AG04450 (cell line): Measurements from ENCODE around the gene VAV3. TPM values are rescaled to one million over a fixed set of nuclear protein-coding genes. Genes with fewer than 3 reads are reported as not detected.

ENCODE experiments used
- CTCF ChIA-PET: fragments of 300-600, 350-600 bp; formaldehyde crosslinking; extraction: SDS; loops from one replicate; lab custom pipeline; 2022; ENCODE audit warnings: antibody characterized with exemption, inconsistent platforms; lab: Charles Lee
- POLR2A ChIA-PET: fragments of 350-600 bp; formaldehyde crosslinking; extraction: SDS; loops from one replicate; lab custom pipeline; 2021; ENCODE audit warnings: antibody characterized with exemption, inconsistent platforms; lab: Yijun Ruan, JAX
- DNase-seq: peaks from one replicate; pipeline ENCODE4 v3.0.0-alpha.2; 2011; ENCODE audit warnings: low read depth, low spot score
- H3K27ac ChIP-seq: one replicate; pipeline ENCODE4 v1.5.1; 2012; ENCODE audit warnings: low read depth, low read length, control low read depth
- H3K27me3 ChIP-seq: one replicate; pipeline ENCODE4 v1.6.0; 2012; ENCODE audit warnings: low read length; ENCODE audit not compliant: control insufficient read depth, insufficient read depth
- H3K4me3 ChIP-seq: 2 replicates; pipeline ENCODE4 v1.5.1; 2011; ENCODE audit warnings: mild to moderate bottlenecking, low read depth, low read length, control low read depth
- H3K9me3 ChIP-seq: 2 replicates; pipeline ENCODE4 v1.5.1; 2012; ENCODE audit warnings: low read length; ENCODE audit not compliant: control insufficient read depth, insufficient read depth
- polyA plus RNA-seq: library from polyadenylated mRNA; depleted of rRNA; stranded (reverse); fragments of >200 nt; gene quantifications from 2 replicates; pipeline ENCODE4 v1.2.3, GENCODE V29; 2011
- TF ChIP-seq, protein P1 (sequence below): IDR thresholded peaks from 2 replicates; pipeline ENCODE4 v1.5.1; 2011; ENCODE audit warnings: low read depth, low read length, control low read depth, inconsistent platforms

Gene VAV3
- polyA plus RNA-seq, 1 experiment: 0.02 TPM

DNA sequence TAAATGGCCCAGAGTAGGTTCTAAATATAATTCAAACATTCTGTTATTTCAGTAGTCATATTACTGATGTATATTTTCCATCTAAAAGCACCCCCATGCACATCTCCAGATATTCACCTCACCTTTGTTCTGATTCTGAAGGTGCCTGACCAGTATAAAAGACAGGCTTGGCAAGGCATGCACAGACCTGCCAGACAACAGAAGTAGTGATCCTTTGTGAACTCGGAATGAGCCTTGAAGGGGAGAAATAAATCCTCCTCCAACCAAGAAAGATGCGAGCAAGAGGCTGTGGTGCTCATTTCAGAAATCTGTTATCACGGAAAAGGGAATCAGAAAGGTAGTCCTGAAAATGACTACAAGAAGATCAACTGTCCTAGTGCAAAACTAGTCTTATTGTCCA is 287.3 kb downstream of the VAV3 start:
- no peak for DNase-seq
- CTCF ChIA-PET: no interaction called here
- H3K27ac ChIP-seq: no peak overlapping the region
- no peaks in the 10 kb centered on the region for H3K9me3 ChIP-seq
- POLR2A ChIA-PET: no interaction called here
- no peaks in the 10 kb centered on the region for H3K27me3 ChIP-seq
- no peak overlapping the region for H3K4me3 ChIP-seq
- TF ChIP-seq, protein P1, sequence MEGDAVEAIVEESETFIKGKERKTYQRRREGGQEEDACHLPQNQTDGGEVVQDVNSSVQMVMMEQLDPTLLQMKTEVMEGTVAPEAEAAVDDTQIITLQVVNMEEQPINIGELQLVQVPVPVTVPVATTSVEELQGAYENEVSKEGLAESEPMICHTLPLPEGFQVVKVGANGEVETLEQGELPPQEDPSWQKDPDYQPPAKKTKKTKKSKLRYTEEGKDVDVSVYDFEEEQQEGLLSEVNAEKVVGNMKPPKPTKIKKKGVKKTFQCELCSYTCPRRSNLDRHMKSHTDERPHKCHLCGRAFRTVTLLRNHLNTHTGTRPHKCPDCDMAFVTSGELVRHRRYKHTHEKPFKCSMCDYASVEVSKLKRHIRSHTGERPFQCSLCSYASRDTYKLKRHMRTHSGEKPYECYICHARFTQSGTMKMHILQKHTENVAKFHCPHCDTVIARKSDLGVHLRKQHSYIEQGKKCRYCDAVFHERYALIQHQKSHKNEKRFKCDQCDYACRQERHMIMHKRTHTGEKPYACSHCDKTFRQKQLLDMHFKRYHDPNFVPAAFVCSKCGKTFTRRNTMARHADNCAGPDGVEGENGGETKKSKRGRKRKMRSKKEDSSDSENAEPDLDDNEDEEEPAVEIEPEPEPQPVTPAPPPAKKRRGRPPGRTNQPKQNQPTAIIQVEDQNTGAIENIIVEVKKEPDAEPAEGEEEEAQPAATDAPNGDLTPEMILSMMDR: no peak

DNA sequence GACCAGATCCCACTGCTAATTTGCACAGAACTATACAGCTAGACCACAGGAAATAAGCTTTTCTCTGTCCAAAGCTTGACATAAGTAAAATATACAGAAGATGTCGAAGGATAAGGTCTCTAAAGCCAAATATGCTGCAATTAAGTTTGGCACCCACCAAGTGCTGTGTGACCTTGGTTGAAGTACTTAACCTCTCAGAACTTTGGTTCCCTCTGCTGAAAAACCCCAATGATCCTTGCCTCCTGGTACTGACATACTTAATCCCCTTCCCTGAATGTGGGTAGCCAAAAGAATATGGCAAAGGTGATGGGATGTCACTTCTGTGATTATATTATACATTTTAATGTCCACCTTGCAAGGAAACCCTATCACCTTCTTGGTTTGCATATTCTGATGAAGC is 290.5 kb downstream of the VAV3 start:
- ChIA-PET POLR2A (no interaction called here), CTCF (no interaction called here)
- H3K27ac ChIP-seq: no peak overlapping the region
- DNase-seq: no peak
- H3K9me3 ChIP-seq: no peaks in the 10 kb centered on the region
- H3K27me3 ChIP-seq: no peaks in the 10 kb centered on the region
- no peak overlapping the region for H3K4me3 ChIP-seq
- TF ChIP-seq, protein P1: no peak

DNA sequence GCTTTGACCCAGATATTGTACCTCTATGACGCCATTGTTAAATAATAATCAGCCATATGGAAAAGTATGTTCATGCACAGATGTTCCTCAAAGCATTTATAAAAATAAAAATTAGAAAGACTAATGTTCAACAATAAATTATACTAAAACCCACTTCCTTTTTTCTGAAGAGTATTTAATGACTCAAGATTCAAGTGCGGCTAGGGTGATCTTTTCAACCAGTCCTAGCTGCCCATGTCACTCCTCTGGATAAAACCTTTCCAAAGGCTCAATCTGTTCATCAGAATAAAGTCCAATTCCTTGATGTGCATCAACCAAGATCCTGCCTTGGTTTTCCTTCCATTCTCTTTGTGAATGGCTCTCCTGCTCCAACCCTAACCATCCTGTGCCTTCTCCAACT is 292.0 kb downstream of the VAV3 start:
- no peaks in the 10 kb centered on the region for H3K9me3 ChIP-seq
- TF ChIP-seq, protein P1: no peak
- no peak overlapping the region for H3K4me3 ChIP-seq
- no peak for DNase-seq
- H3K27me3 ChIP-seq: no peaks in the 10 kb centered on the region
- CTCF ChIA-PET: no interaction called here
- no peak overlapping the region for H3K27ac ChIP-seq
- POLR2A ChIA-PET: no interaction called here

DNA sequence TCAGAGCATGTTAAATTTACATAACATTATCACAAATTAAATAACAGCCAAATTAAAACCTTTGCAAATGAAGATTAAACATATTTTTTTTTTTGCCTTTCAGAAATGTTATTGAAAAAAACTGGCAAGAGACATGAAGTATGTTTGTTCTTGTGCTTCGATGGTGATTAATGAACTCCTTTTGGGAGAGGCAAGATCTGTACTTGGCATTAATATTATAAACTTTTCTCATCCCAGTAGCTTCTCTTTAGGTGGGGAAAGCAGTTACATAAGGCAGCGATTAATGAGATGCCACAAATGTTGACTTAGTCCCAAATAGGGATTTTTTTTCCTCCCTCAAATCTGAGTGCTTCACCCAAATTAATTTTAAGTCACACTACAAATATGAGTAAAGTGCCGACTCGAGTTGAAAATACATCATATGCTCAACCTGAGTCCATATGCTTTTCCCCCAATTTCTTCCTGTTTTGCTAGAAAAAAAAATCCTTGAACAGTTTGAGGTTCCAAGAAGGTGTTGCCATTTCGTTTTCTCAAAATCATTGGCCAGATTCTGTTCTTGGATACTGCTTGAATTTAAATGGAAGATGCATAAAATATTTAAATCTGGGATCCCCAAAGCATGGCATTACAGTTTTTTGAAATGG is 294.5 kb downstream of the VAV3 start:
- Histone ChIP-seq H3K9me3 (no peaks in the 10 kb centered on the region), H3K27me3 (no peaks in the 10 kb centered on the region), H3K4me3 (no peak overlapping the region), H3K27ac (no peak overlapping the region)
- no peak for DNase-seq
- ChIA-PET CTCF (no interaction called here), POLR2A (no interaction called here)
- TF ChIP-seq, protein P1: no peak

DNA sequence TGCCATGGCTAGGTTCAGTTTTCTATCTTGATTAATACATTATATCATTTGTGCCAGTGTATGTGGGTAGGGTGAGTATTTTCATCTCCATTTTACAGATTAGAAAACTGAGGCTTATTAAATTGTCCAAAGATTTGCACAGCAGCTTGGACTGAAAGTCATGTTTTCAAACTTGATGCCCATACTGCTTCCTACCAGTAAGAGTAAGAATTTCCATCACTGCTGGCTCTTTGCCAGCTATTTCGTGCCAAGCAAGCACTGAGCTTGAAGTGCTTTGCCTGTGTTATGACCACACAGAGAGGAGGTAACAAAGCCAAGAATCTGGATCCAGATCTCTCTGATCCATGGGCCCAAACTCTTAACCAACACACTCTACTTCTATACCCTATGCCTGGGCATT is 295.0 kb downstream of the VAV3 start:
- Histone ChIP-seq H3K27ac (no peak overlapping the region), H3K27me3 (no peaks in the 10 kb centered on the region), H3K9me3 (no peaks in the 10 kb centered on the region), H3K4me3 (no peak overlapping the region)
- CTCF ChIA-PET: no interaction called here
- DNase-seq: no peak
- TF ChIP-seq, protein P1: no peak
- POLR2A ChIA-PET: no interaction called here
